Right lobe of liver (tissue), 6 donors: ENCODE data around the gene LRRC75A. TPM values are rescaled to one million over a fixed set of nuclear protein-coding genes. Genes with fewer than 3 reads are reported as not detected.
A peak's percentile ranks its signal among the peaks of the same experiment; 100 is the strongest.

ENCODE experiments used
- ATAC-seq, 4 donors: fragments of 200-7000 bp; cut with Tn5 transposase; one replicate each; pipeline ENCODE4 v1.9.1; 2020; ENCODE audit warnings: mild to moderate bottlenecking in 4 of 4, moderate library complexity in 4 of 4
- DNase-seq, 3 donors: peaks; one replicate each; pipeline ENCODE4 v3.0.0-alpha.2; 2020
- H3K27ac ChIP-seq, 3 donors: fragments of 200-600 bp; one replicate each; pipeline ENCODE4 v1.8.0; 2022
- H3K27me3 ChIP-seq, 2 donors: fragments of 200-600 bp; one replicate each; pipeline ENCODE4 v1.8.0; 2022
- H3K36me3 ChIP-seq, 4 donors: fragments of 200-600 bp; sonication (generic) in 1 of 4; one replicate each; pipeline versions ENCODE4 v1.5.1 to v1.8.0; 2017 to 2022; ENCODE audit warnings: control low read depth in 1 of 4
- H3K4me1 ChIP-seq, 4 donors: fragments of 200-600 bp; sonication (generic) in 1 of 4; one replicate each; pipeline versions ENCODE4 v1.5.1 to v1.8.0; 2017 to 2022; ENCODE audit warnings: control low read depth in 1 of 4
- H3K4me3 ChIP-seq, 3 donors: fragments of 200-600 bp; one replicate each; pipeline ENCODE4 v1.8.0; 2022
- H3K9me3 ChIP-seq, 4 donors: fragments of 200-600 bp; sonication (generic) in 1 of 4; one replicate each; pipeline versions ENCODE4 v1.5.1 to v1.8.0; 2017 to 2022; ENCODE audit warnings: control low read depth in 1 of 4
- CTCF ChIP-seq, 4 donors: fragments of 200-600 bp in 3 of 4; fragments of 450-650 bp in 1 of 4; IDR thresholded peaks; one replicate each; pipeline versions ENCODE4 v1.5.1 to v1.8.0; 2016 to 2022; ENCODE audit warnings: antibody characterized with exemption in 4 of 4, mild to moderate bottlenecking in 2 of 4
- POLR2A ChIP-seq: fragments of 450-650 bp; IDR thresholded peaks from one replicate; pipeline ENCODE4 v1.6.1; 2017; ENCODE audit warnings: antibody characterized with exemption, mild to moderate bottlenecking
- WGBS: methylation state at CpG from one replicate; pipeline ENCODE4 v1.1.6; 2018; ENCODE audit warnings: low coverage, low lambda C conversion rate; ENCODE audit not compliant: insufficient coverage; ENCODE audit errors: missing lambda C conversion rate; 5-methylcytosine and 5-hydroxymethylcytosine counted together
- intact Hi-C, 2 donors: fragments of 100-400 bp; cut with DNase I; formaldehyde crosslinking; loops; one replicate each; pipeline versions ENCODE4 v1.11.2 to v1.14.1; 2022
- long read RNA-seq: library from polyadenylated mRNA; unstranded; transcript quantifications from one replicate; pipeline ENCODE4 v2.0.0, GENCODE V29; 2019
- total RNA-seq, 6 experiments: library from RNA; depleted of rRNA in 2 of 6; stranded (reverse); fragments of >200 nt in 2 of 6; fragmentation: NEBNext Ultra II Directional in 3 of 6; extraction: Animal tissue kit (Norgen Biotek cat#: 25700) in 3 of 6; gene quantifications; one replicate each; pipeline versions ENCODE4 v1.1.0 to v1.2.4, GENCODE V29; 2016 to 2023
- donor health status: DM: no; HTN: yes; CAD: no.
- donor health status: DM: no; HTN: no; CAD: no.
- donor health status: DM: no; HTN: no; CAD: no.
- donor health status: DM: no; HTN: yes; CAD: no.
- donor health status: DM: no; HTN: yes; CAD: no.

LRRC75A gene
- under 1 TPM; 0.12 to 0.62 (median 0.22) TPM for total RNA-seq
- long read RNA-seq, partial matches to known transcripts, result 0 of 9 reads
- long read RNA-seq, other reads (novel, unspliced or antisense), result 9 of 9 reads

GRCh38 chr17:16491703-16492612 lies at the start of gene LRRC75A:
Gene LRRC75A (minus strand): TSS chr17:16492193. CDS start chr17:16491990, 203 bp downstream.
- Histone ChIP-seq H3K4me1 (peaks cover 0 to 5% (median 0%) of the 10 kb centered on the region in 4 donors), H3K27me3 (no peaks in the 10 kb centered on the region), H3K4me3 (peak within 1 kb of the TSS; percentile 34 to 54 (median 42)), H3K9me3 (no peaks in the 10 kb centered on the region), H3K27ac (no peak within 1 kb of the TSS), H3K36me3 (no peaks in the 10 kb centered on the region)
- TF ChIP-seq CTCF (IDR thresholded peaks at IDR 0.05) (no peak), POLR2A (no peak)
- intact Hi-C loops, result no loop called here
- WGBS, result no CpG with 5 or more reads among the region's 134 CpGs
- ATAC-seq, result peak; percentile 76 to 89 (median 84)
- DNase-seq, result peak in 2 of 3 donors; percentile 53 to 58

GRCh38 chr17:16537130-16537458 lies 45.1 kb upstream of the LRRC75A start:
- ATAC-seq, result no peak
- 44% methylated on average over 2 of the region's 2 CpGs for WGBS

DNA sequence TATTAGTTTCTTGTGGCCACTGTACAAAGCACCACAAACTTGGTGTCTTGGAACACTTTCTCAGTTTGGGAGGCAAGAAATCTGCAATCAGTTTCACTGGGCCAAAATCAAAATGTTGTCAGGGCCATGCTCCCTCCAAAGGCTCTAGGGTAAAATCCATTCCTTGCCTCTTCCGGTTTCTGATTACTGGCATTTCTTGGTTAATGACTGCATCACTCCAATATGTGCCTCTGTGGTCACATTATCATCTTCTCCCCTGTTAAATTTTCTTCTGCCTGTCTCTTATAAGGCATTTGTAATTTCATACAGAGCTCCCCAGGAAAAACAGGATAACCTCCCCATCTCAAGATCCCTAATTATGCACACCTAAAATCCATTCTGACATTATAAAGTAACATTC lies 42.2 kb upstream of the LRRC75A start:
- intact Hi-C loops, result no loop called here
- H3K36me3 ChIP-seq, result no peaks in the 10 kb centered on the region
- TF ChIP-seq POLR2A, result no peak
- no peak for TF ChIP-seq CTCF (IDR thresholded peaks at IDR 0.05)
- no peaks in the 10 kb centered on the region for H3K4me1 ChIP-seq
- DNase-seq (no peak), ATAC-seq (no peak)
- no peak overlapping the region for H3K4me3 ChIP-seq
- WGBS, result 79% methylated on average over 1 of the region's 1 CpG
- H3K27ac ChIP-seq, result no peak overlapping the region
- H3K27me3 ChIP-seq, result no peaks in the 10 kb centered on the region
- no peaks in the 10 kb centered on the region for H3K9me3 ChIP-seq

More at GRCh38 chr17:16537130-16537458, 45.1 kb upstream of the LRRC75A start:
- H3K27ac ChIP-seq, result peak overlapping the region in 1 of 3 donors; percentile 82
- H3K4me1 ChIP-seq, result no peaks in the 10 kb centered on the region
- DNase-seq, result no peak
- no peaks in the 10 kb centered on the region for H3K27me3 ChIP-seq
- no peak overlapping the region for H3K4me3 ChIP-seq
- intact Hi-C loops, result no loop called here
- H3K36me3 ChIP-seq, result no peaks in the 10 kb centered on the region
- no peaks in the 10 kb centered on the region for H3K9me3 ChIP-seq
- no peak for TF ChIP-seq CTCF (IDR thresholded peaks at IDR 0.05)
- TF ChIP-seq POLR2A, result no peak

DNA sequence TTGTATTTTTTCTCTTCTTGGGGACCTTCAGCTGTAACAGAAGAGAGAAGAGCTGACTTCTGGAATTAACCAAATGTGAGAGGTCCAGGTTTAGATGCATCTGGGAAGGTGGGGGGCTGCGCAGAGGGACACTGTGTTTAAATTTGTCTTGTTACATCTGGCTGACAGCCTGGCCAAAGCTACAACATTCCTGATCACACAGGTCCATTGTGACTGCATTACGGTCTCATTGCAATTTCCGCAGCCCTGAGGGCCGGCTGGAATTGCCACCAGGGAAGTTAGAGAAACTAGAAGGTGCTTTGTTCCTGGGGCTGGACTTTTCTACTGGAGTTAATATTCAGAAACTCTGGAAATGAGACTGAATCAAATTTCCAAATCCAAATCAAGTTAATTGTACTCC lies 37.9 kb upstream of the LRRC75A start:
- WGBS, result 87% methylated on average over 4 of the region's 4 CpGs
- H3K4me3 ChIP-seq, result no peak overlapping the region
- ATAC-seq (no peak), DNase-seq (no peak)
- TF ChIP-seq CTCF (IDR thresholded peaks at IDR 0.05) (no peak), POLR2A (no peak)
- H3K27me3 ChIP-seq, result no peaks in the 10 kb centered on the region
- no peaks in the 10 kb centered on the region for H3K36me3 ChIP-seq
- no peak overlapping the region for H3K27ac ChIP-seq
- H3K4me1 ChIP-seq, result no peaks in the 10 kb centered on the region
- intact Hi-C loops, result loop anchor here in 1 of 2 donors (10.0 kb wide), 1 partner anchor 165 kb away; no protein-coding TSS in a partner anchor
- no peaks in the 10 kb centered on the region for H3K9me3 ChIP-seq
